Activated B cell treated with CpG ODN at 0.5 μM for 24 hours (primary cell): ENCODE measurements around the gene PCGF3. TPM values are rescaled to one million over a fixed set of nuclear protein-coding genes. Genes with fewer than 3 reads are reported as not detected.

ENCODE experiments used
- ATAC-seq: fragments of 200-7000 bp; cut with Tn5 transposase; one replicate; pipeline ENCODE4 v1.10.0; 2021; ENCODE audit warnings: low read depth, mild to moderate bottlenecking, moderate library complexity
- CTCF ChIA-PET: fragments of 350-600 bp; sonication (Branson Sonifier 250); formaldehyde crosslinking; loops from one replicate; lab custom pipeline; 2021; ENCODE audit warnings: antibody characterized with exemption; lab: Charles Lee
- POLR2A ChIA-PET: fragments of 350-600 bp; sonication (Branson Sonifier 250); formaldehyde crosslinking; loops from one replicate; lab custom pipeline; 2021; ENCODE audit warnings: antibody characterized with exemption; lab: Charles Lee
- DNase-seq: peaks from one replicate; pipeline ENCODE4 v3.0.0; 2022
- H3K27ac Mint-ChIP-seq: one replicate; pipeline ENCODE4 v1.8.0; 2020; ENCODE audit warnings: mixed read lengths
- H3K27me3 Mint-ChIP-seq: one replicate; pipeline ENCODE4 v1.8.0; 2021; ENCODE audit warnings: mixed read lengths
- H3K36me3 Mint-ChIP-seq: one replicate; pipeline ENCODE4 v1.8.0; 2021; ENCODE audit warnings: low read depth, mixed read lengths
- H3K4me1 Mint-ChIP-seq: one replicate; pipeline ENCODE4 v1.8.0; 2021; ENCODE audit warnings: mixed read lengths
- H3K4me3 Mint-ChIP-seq: one replicate; pipeline ENCODE4 v1.8.0; 2020; ENCODE audit warnings: mild to moderate bottlenecking, mixed read lengths
- H3K9me3 Mint-ChIP-seq: one replicate; pipeline ENCODE4 v1.8.0; 2020; ENCODE audit warnings: mixed read lengths
- intact Hi-C: fragments of 100-400 bp; cut with micrococcal nuclease; formaldehyde crosslinking; loops from one replicate; pipeline ENCODE4 v1.15.1; 2024
- total RNA-seq: library from RNA; stranded (reverse); gene quantifications from 2 replicates; pipeline ENCODE4 v1.2.3, GENCODE V29; 2022
- TF ChIP-seq, protein P1 (sequence below): fragments of 200-600 bp; IDR thresholded peaks from one replicate; pipeline ENCODE4 v1.8.0; 2022; ENCODE audit warnings: antibody characterized with exemption, mild to moderate bottlenecking

The PCGF3 gene
- total RNA-seq, 1 donor from 2014 or later = 59.2 TPM

DNA sequence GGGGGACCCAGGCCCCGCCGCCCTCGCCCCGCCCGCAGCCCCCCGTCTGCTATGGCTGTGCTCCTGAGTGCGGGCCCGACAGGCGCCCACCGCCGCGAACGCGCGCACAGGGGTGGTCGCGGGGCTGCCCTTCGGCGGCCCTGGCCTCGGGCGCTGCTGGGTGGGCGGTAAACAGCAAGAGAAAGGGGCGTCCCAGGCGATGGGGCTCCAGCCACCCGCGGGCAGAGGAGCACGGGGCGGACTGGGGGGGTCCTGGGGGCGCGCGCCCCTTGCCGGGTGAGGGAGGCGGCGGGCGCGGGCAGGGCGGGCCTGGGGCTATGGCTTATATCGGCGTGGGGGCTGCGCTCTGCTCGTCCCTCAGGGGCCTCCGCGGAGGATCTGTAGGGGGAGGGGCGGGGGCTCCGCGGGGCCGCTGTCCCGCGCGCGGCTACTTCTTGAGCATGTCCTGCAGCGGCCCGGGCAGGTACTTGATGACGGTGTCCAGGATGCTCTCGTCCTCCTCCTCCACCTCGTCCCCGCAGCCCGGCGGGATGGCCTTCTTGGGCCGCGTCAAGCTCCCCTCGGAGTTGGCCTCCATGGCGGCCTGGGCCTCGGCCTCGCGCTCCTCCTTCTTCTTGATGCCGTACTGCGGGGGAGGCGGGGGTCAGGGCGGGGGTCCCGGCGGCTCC is 80.6 kb downstream of the PCGF3 start:
- ChIA-PET CTCF (no interaction called here), POLR2A (no interaction called here)
- intact Hi-C loops = no loop called here
- TF ChIP-seq, protein P1, sequence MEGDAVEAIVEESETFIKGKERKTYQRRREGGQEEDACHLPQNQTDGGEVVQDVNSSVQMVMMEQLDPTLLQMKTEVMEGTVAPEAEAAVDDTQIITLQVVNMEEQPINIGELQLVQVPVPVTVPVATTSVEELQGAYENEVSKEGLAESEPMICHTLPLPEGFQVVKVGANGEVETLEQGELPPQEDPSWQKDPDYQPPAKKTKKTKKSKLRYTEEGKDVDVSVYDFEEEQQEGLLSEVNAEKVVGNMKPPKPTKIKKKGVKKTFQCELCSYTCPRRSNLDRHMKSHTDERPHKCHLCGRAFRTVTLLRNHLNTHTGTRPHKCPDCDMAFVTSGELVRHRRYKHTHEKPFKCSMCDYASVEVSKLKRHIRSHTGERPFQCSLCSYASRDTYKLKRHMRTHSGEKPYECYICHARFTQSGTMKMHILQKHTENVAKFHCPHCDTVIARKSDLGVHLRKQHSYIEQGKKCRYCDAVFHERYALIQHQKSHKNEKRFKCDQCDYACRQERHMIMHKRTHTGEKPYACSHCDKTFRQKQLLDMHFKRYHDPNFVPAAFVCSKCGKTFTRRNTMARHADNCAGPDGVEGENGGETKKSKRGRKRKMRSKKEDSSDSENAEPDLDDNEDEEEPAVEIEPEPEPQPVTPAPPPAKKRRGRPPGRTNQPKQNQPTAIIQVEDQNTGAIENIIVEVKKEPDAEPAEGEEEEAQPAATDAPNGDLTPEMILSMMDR = no peak
- Mint-ChIP-seq H3K36me3 (peaks cover 4% of the 10 kb centered on the region), H3K27ac (no peak overlapping the region), H3K4me1 (peaks cover 26% of the 10 kb centered on the region), H3K9me3 (no peaks in the 10 kb centered on the region), H3K4me3 (no peak overlapping the region), H3K27me3 (peaks cover 31% of the 10 kb centered on the region)
- DNase-seq (no peak), ATAC-seq (no peak)

DNA sequence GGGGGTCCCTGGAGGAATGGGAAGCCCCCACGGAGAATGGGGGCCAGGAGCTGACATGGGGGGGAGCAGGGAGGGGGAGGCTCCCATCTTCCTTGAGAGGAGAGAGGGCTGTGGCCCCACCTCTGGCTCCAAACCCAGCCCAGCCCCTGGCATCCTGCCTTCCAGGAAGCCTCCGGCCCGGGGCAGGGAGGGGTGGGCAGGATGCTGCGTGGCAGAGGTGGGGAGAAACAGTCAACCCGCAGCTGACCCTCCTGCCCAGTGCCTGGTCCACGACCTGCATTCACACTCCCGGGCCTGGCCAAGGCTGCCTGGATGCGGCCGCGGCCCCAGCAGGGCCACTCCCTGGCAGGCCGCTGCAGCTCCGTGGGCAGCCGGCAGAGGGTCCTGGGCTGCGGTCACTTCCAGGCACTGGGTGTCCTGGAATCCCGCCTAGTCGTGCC is 81.2 kb downstream of the PCGF3 start:
- no peak for ATAC-seq
- ChIA-PET CTCF (no interaction called here), POLR2A (no interaction called here)
- no peaks in the 10 kb centered on the region for H3K9me3 Mint-ChIP-seq
- no peak overlapping the region for H3K4me3 Mint-ChIP-seq
- TF ChIP-seq, protein P1 = no peak
- peaks cover 26% of the 10 kb centered on the region for H3K4me1 Mint-ChIP-seq
- H3K27ac Mint-ChIP-seq = no peak overlapping the region
- no peak for DNase-seq
- intact Hi-C loops = no loop called here
- H3K36me3 Mint-ChIP-seq = peaks cover 1% of the 10 kb centered on the region
- peaks cover 31% of the 10 kb centered on the region for H3K27me3 Mint-ChIP-seq

DNA sequence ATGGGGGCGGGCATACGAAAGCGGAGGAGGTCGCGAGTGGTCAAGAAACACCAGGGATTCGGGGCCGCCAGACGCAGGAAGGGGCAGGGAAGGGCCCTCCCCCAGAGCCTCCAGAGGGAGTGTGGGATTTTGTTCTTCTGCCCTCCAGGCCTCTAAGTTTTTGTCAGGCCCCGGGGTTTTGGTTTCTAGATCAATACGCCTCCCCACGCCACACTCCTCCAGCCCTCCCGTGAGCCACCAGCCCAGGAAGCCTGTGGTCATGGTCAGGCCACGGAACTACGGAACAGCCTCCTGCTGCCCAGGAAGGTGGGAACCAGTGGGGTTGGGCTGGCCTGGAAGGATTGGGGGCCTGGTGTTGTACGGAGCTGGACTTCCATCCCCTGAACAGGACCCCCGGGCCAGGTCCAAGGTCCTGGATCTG is 81.9 kb downstream of the PCGF3 start:
- H3K27ac Mint-ChIP-seq = no peak overlapping the region
- no peak for ATAC-seq
- H3K4me1 Mint-ChIP-seq = peaks cover 19% of the 10 kb centered on the region
- H3K27me3 Mint-ChIP-seq = peaks cover 31% of the 10 kb centered on the region
- H3K4me3 Mint-ChIP-seq = no peak overlapping the region
- no peaks in the 10 kb centered on the region for H3K9me3 Mint-ChIP-seq
- DNase-seq = no peak
- no peaks in the 10 kb centered on the region for H3K36me3 Mint-ChIP-seq
- ChIA-PET POLR2A (no interaction called here), CTCF (no interaction called here)
- intact Hi-C loops = no loop called here
- TF ChIP-seq, protein P1 = no peak

DNA sequence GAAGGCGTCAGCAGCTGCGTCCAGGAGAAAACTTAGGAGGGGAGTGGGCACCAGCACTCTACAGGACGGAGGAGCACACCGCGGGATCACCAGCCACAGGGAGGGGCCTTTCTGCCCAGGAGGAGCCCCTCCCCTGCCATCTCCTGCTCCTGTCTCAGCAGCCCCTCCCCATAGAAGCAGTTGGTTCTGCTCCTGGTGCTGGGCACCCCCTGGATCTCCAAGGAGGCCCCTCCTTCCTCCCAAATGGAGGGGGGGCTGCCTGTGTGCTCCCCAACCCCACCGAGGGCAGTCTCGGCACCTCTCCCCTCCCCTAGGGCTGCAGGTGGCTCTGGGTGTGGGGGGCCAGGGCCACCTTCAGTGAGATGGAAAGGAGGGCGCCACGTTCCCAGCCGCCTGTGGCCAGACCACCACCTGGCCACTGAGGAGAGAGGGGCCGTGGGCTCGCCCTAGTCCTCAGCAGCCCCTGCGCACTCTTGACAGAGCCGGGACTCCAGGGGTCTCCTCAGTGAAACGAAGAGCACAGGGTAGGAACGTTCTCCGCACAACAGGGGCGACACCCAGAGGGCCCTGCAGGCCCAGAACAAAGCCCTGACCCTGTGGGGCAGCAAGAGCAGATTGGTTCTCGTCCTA is 82.5 kb downstream of the PCGF3 start:
- Mint-ChIP-seq H3K4me3 (no peak overlapping the region), H3K27me3 (peaks cover 36% of the 10 kb centered on the region), H3K27ac (no peak overlapping the region), H3K9me3 (no peaks in the 10 kb centered on the region), H3K36me3 (no peaks in the 10 kb centered on the region), H3K4me1 (peaks cover 24% of the 10 kb centered on the region)
- CTCF ChIA-PET = no interaction called here
- DNase-seq (no peak), ATAC-seq (no peak)
- TF ChIP-seq, protein P1 = no peak
- POLR2A ChIA-PET = no interaction called here
- intact Hi-C loops = no loop called here

DNA sequence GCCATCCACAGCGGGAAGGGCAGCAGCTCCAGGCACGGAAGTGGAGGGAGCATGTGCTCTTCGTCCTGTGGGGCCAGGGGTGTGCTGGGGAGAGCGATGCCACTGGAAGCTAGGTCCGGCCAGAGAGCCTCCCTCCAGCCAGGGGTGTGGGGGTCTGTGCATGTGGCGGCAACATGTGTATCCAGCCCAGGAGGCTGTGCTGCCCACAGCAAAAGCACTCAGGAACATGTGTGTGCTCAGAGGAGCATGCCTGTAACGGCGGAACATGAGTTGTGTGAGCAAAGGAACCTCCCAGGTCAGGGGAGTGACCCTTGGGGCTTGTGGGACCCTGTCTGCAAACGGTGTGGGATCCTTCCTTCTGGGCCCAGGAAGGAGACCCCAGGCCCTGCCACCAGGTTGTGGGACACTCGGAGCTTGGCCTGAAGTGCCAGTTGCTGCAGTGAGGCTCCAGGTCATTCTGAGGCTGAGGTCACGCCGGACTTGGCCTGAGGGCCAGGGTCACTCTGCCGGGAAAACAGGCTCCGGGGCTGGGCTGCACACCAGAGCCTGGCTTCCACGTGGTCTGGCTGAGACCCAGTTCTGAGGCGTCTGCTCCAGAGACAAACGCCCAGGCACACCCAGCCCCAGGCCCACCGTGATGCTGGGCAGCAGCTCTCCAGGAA is 83.1 kb downstream of the PCGF3 start:
- no peak overlapping the region for H3K4me3 Mint-ChIP-seq
- no peaks in the 10 kb centered on the region for H3K9me3 Mint-ChIP-seq
- H3K27me3 Mint-ChIP-seq = peaks cover 36% of the 10 kb centered on the region
- TF ChIP-seq, protein P1 = no peak
- ATAC-seq (no peak), DNase-seq (no peak)
- H3K4me1 Mint-ChIP-seq = peaks cover 24% of the 10 kb centered on the region
- H3K36me3 Mint-ChIP-seq = no peaks in the 10 kb centered on the region
- ChIA-PET POLR2A (no interaction called here), CTCF (no interaction called here)
- intact Hi-C loops = no loop called here
- H3K27ac Mint-ChIP-seq = no peak overlapping the region
